Measurements from ENCODE around the gene CARD14. TPM values are rescaled to one million over a fixed set of nuclear protein-coding genes. Genes with fewer than 3 reads are reported as not detected.

The CARD14 gene
- total RNA-seq, 3 donors from 2014 or later (not counting 1 experiment from before 2014, with no cell fraction given) = 0.12 to 0.38 TPM; not detected in 1

DNA sequence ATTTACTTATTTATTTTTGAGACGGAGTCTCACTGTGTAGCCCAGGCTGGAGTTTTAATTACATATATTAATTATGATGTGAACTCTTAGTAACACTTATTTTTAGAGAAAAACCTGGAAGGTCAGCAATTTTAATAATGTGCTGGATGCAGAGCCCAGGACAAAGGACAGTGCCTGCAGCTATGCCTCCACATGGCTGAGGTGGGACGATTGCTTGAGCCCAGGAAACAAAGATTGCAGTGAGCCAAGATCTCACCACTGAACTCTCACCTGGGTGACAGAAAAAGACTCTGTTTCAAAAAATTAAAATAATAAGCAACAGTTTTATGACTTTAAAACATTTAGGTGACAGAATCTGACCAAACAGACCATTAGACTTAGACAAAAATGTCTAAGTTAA is 11.0 kb upstream of the CARD14 start:
- Mint-ChIP-seq H3K27me3 (ENCODE audit: low read depth in 2 of 2) (peaks cover 8 to 13% of the 10 kb centered on the region in 2 donors), H3K27ac (no peak overlapping the region), H3K4me3 (no peak overlapping the region), H3K9me3 (peaks cover 2 to 3% of the 10 kb centered on the region in 2 donors), H3K36me3 (peaks cover 7% of the 10 kb centered on the region), H3K4me1 (peaks cover 8 to 9% of the 10 kb centered on the region in 2 donors)
- DNase-seq (no peak), ATAC-seq (no peak)
- intact Hi-C loops (cut with micrococcal nuclease) = no loop called here
- H3K27ac ChIP-seq (ENCODE audit: low read length) = no peak overlapping the region
- peaks cover 9% of the 10 kb centered on the region for H3K9me3 ChIP-seq (ENCODE audit: control insufficient read depth, insufficient read depth, low read length)
- TF ChIP-seq, protein P1, sequence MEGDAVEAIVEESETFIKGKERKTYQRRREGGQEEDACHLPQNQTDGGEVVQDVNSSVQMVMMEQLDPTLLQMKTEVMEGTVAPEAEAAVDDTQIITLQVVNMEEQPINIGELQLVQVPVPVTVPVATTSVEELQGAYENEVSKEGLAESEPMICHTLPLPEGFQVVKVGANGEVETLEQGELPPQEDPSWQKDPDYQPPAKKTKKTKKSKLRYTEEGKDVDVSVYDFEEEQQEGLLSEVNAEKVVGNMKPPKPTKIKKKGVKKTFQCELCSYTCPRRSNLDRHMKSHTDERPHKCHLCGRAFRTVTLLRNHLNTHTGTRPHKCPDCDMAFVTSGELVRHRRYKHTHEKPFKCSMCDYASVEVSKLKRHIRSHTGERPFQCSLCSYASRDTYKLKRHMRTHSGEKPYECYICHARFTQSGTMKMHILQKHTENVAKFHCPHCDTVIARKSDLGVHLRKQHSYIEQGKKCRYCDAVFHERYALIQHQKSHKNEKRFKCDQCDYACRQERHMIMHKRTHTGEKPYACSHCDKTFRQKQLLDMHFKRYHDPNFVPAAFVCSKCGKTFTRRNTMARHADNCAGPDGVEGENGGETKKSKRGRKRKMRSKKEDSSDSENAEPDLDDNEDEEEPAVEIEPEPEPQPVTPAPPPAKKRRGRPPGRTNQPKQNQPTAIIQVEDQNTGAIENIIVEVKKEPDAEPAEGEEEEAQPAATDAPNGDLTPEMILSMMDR (IDR thresholded peaks at IDR 0.05) = no peak
- H3K36me3 ChIP-seq (ENCODE audit: control insufficient read depth, insufficient read depth, low read length) = no peaks in the 10 kb centered on the region
- 90% methylated on average over 1 of the region's 2 CpGs for WGBS (ENCODE audit: insufficient coverage)
- no peaks in the 10 kb centered on the region for H3K27me3 ChIP-seq (ENCODE audit: control insufficient read depth, insufficient read depth, low read length)
- H3K4me3 ChIP-seq (ENCODE audit: low read length) = no peak overlapping the region
- H3K4me1 ChIP-seq (ENCODE audit: control insufficient read depth, insufficient read depth, low read length) = no peaks in the 10 kb centered on the region

DNA sequence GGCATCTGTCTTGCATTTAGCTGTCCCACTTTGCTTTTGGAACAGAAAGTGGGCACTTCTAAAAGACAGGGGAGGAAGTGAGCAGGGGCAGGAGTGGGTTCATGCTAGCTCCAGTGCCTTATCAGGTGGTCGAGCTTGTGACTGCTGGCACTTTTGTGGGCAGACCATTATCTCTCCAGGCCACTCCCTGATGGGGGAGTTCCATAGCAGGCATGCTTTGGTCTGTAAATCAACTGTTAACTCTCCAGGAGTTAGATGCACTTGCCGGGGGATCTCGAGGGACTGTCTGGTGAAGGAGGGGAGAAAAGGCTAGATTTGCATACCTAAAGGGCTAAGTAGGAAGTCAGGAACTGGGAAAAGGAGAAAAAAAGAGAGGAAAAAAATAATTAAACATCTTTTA is 9.3 kb upstream of the CARD14 start:
- Histone ChIP-seq H3K27me3 (ENCODE audit: control insufficient read depth, insufficient read depth, low read length) (no peaks in the 10 kb centered on the region), H3K36me3 (ENCODE audit: control insufficient read depth, insufficient read depth, low read length) (no peaks in the 10 kb centered on the region), H3K9me3 (ENCODE audit: control insufficient read depth, insufficient read depth, low read length) (peaks cover 6% of the 10 kb centered on the region), H3K4me1 (ENCODE audit: control insufficient read depth, insufficient read depth, low read length) (no peaks in the 10 kb centered on the region), H3K4me3 (ENCODE audit: low read length) (no peak overlapping the region), H3K27ac (ENCODE audit: low read length) (no peak overlapping the region)
- DNase-seq (no peak), ATAC-seq (peak in 1 of 3 donors; percentile 53)
- no peak overlapping the region for H3K27ac Mint-ChIP-seq
- intact Hi-C loops (cut with micrococcal nuclease) = no loop called here
- peaks cover 7% of the 10 kb centered on the region for H3K36me3 Mint-ChIP-seq
- no peak overlapping the region for H3K4me3 Mint-ChIP-seq
- peaks cover 2 to 3% of the 10 kb centered on the region in 2 donors for H3K9me3 Mint-ChIP-seq
- TF ChIP-seq, protein P1 (IDR thresholded peaks at IDR 0.05) = no peak
- H3K4me1 Mint-ChIP-seq = peaks cover 8 to 9% of the 10 kb centered on the region in 2 donors
- WGBS (ENCODE audit: insufficient coverage) = 24% methylated on average over 3 of the region's 3 CpGs
- H3K27me3 Mint-ChIP-seq (ENCODE audit: low read depth in 2 of 2) = peaks cover 8 to 13% of the 10 kb centered on the region in 2 donors

DNA sequence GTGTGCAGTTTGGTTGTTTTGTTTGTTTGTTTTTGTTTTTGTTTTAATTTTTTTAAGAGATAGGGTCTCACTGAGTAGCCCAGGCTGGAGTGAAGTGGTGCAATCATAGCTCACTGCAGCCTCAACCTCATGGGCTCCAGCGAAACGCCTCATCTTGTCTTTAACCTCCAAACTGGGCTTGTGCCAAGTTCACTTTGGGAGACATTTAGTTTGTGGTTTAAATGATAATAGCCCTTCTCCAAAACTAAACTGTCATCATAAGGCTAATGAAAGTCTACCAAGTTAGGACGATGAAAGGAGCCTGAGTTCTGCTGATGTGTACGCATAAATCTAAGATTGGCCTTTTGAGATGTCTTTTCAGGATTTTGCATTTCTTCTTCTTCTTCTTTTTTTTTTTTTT is 6.5 kb upstream of the CARD14 start:
- Histone ChIP-seq H3K4me3 (ENCODE audit: low read length) (no peak overlapping the region), H3K4me1 (ENCODE audit: control insufficient read depth, insufficient read depth, low read length) (no peaks in the 10 kb centered on the region), H3K27me3 (ENCODE audit: control insufficient read depth, insufficient read depth, low read length) (no peaks in the 10 kb centered on the region), H3K27ac (ENCODE audit: low read length) (no peak overlapping the region), H3K9me3 (ENCODE audit: control insufficient read depth, insufficient read depth, low read length) (no peaks in the 10 kb centered on the region), H3K36me3 (ENCODE audit: control insufficient read depth, insufficient read depth, low read length) (no peaks in the 10 kb centered on the region)
- intact Hi-C loops (cut with micrococcal nuclease) = no loop called here
- H3K9me3 Mint-ChIP-seq = no peaks in the 10 kb centered on the region
- 80% methylated on average over 1 of the region's 4 CpGs for WGBS (ENCODE audit: insufficient coverage)
- no peak overlapping the region for H3K27ac Mint-ChIP-seq
- H3K4me1 Mint-ChIP-seq = peaks cover 8 to 9% of the 10 kb centered on the region in 2 donors
- DNase-seq (no peak), ATAC-seq (no peak)
- no peak overlapping the region for H3K4me3 Mint-ChIP-seq
- H3K27me3 Mint-ChIP-seq (ENCODE audit: low read depth in 2 of 2) = peaks cover 8 to 13% of the 10 kb centered on the region in 2 donors
- TF ChIP-seq, protein P1 (IDR thresholded peaks at IDR 0.05) = no peak
- H3K36me3 Mint-ChIP-seq = no peaks in the 10 kb centered on the region

DNA sequence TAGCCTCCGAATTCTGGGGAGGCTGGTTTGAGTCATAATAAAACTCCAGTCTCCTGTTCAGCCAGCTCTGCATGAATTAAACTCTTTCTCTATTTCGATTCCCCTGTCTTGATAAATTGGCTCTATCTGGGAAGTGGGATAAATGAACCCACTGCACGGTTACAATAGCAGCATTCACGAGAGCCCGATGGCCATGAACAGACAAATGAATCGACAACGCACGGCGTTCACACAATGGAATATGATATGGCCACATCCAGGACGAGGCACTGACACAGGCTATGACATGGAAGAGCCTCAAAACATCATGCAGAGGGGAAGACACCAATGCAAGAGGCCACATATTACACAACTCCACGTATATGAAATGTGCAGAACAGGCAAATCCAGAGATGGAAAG is 5.6 kb upstream of the CARD14 start:
- Histone ChIP-seq H3K4me3 (ENCODE audit: low read length) (no peak overlapping the region), H3K9me3 (ENCODE audit: control insufficient read depth, insufficient read depth, low read length) (no peaks in the 10 kb centered on the region), H3K36me3 (ENCODE audit: control insufficient read depth, insufficient read depth, low read length) (no peaks in the 10 kb centered on the region), H3K27ac (ENCODE audit: low read length) (no peak overlapping the region), H3K27me3 (ENCODE audit: control insufficient read depth, insufficient read depth, low read length) (no peaks in the 10 kb centered on the region), H3K4me1 (ENCODE audit: control insufficient read depth, insufficient read depth, low read length) (no peaks in the 10 kb centered on the region)
- no peak overlapping the region for H3K27ac Mint-ChIP-seq
- TF ChIP-seq, protein P1 (IDR thresholded peaks at IDR 0.05) = no peak
- intact Hi-C loops (cut with micrococcal nuclease) = no loop called here
- peaks cover 8 to 9% of the 10 kb centered on the region in 2 donors for H3K4me1 Mint-ChIP-seq
- WGBS (ENCODE audit: insufficient coverage) = 87% methylated on average over 11 of the region's 11 CpGs
- no peaks in the 10 kb centered on the region for H3K36me3 Mint-ChIP-seq
- peaks cover 8 to 9% of the 10 kb centered on the region in 2 donors for H3K27me3 Mint-ChIP-seq (ENCODE audit: low read depth in 2 of 2)
- no peak for DNase-seq
- H3K9me3 Mint-ChIP-seq = no peaks in the 10 kb centered on the region
- no peak for ATAC-seq
- no peak overlapping the region for H3K4me3 Mint-ChIP-seq
